Activated gamma-delta T cell treated with anti-CD3 and anti-CD28 coated beads, Interleukin-2, amount 50 U/mL, for 16 hours (primary cell): Measurements from ENCODE around the gene EOGT.

Source experiments
- DNase-seq: peaks from one replicate; pipeline ENCODE4 v3.0.0-alpha.2; 2020; ENCODE audit warnings: low read depth

Gene EOGT

GRCh38 chr3:68963376-68963775 is 50.1 kb downstream of the EOGT start:
- no peak for DNase-seq

- no peak for DNase-seq
Measured at GRCh38 chr3:68958932-68959331, 54.6 kb downstream of the EOGT start.

- DNase-seq: no peak
Measured at GRCh38 chr3:68957895-68958294, 55.6 kb downstream of the EOGT start.

- no peak for DNase-seq
Measured at GRCh38 chr3:68953816-68954444, 59.6 kb downstream of the EOGT start.

- DNase-seq: no peak
Measured at GRCh38 chr3:68945225-68945624, 68.3 kb downstream of the EOGT start.

- DNase-seq: no peak
Measured at GRCh38 chr3:68943753-68944500, 69.6 kb downstream of the EOGT start.

GRCh38 chr3:68941055-68941454 is 72.4 kb downstream of the EOGT start:
- no peak for DNase-seq

- DNase-seq: no peak
Measured at GRCh38 chr3:68936856-68937255, 76.6 kb downstream of the EOGT start.

- DNase-seq: no peak
Measured at GRCh38 chr3:68935778-68936177, 77.7 kb downstream of the EOGT start.

GRCh38 chr3:68931406-68932149 is 81.9 kb downstream of the EOGT start:
- no peak for DNase-seq
